ENCODE results near the gene MAFG.

Gene MAFG

GRCh38 chr17:81934850-81935708 is 7.5 kb upstream of the MAFG start:
- peak; percentile 0 for DNase-seq

GRCh38 chr17:81934098-81934757 is 6.7 kb upstream of the MAFG start:
- DNase-seq = peak; percentile 0

GRCh38 chr17:81933178-81933699 is 5.7 kb upstream of the MAFG start:
- DNase-seq = peak; percentile 0

- peak; percentile 0 for DNase-seq
Measured at GRCh38 chr17:81932333-81932983, 4.9 kb upstream of the MAFG start.

- peak; percentile 0 for DNase-seq
Measured at GRCh38 chr17:81931557-81932332, 4.2 kb upstream of the MAFG start.

GRCh38 chr17:81931189-81931556 is 3.6 kb upstream of the MAFG start:
- DNase-seq = no peak

- peak; percentile 1 for DNase-seq
Measured at GRCh38 chr17:81930142-81931125, 2.9 kb upstream of the MAFG start.

- peak; percentile 0 for DNase-seq
Measured at GRCh38 chr17:81929253-81930141, 2.0 kb upstream of the MAFG start.

GRCh38 chr17:81928544-81929252 is 1.2 kb upstream of the MAFG start:
- DNase-seq = peak; percentile 1

GRCh38 chr17:81927152-81927652 is 333 bp downstream of the MAFG start:
- DNase-seq = no peak

GRCh38 chr17:81926451-81927151 is 934 bp downstream of the MAFG start:
- DNase-seq = peak; percentile 90

GRCh38 chr17:81925860-81926450 is 1.6 kb downstream of the MAFG start:
- DNase-seq = peak; percentile 1

- DNase-seq = peak; percentile 0
Measured at GRCh38 chr17:81924557-81925532, 2.7 kb downstream of the MAFG start.

GRCh38 chr17:81923302-81924260 is 4.0 kb downstream of the MAFG start:
- DNase-seq = peak; percentile 91

- peak; percentile 0 for DNase-seq
Measured at GRCh38 chr17:81922566-81923301, 4.8 kb downstream of the MAFG start.
